Endothelial cell of umbilical vein (primary cell): ENCODE measurements around the gene TNIK. TPM values are rescaled to one million over a fixed set of nuclear protein-coding genes. Genes with fewer than 3 reads are reported as not detected.

Experiments
- BruUV-seq: library from RNA; stranded (reverse); fragments of 400-500 nt; replicated peaks from 2 replicates; lab custom pipeline; 2021; lab: Mats Ljungman, UMichigan
- CTCF ChIA-PET: fragments of 300-600, 350-600 bp; sonication (Branson Sonifier 250); formaldehyde crosslinking; loops from one replicate; lab custom pipeline; 2021; ENCODE audit warnings: antibody characterized with exemption, inconsistent platforms; lab: Charles Lee
- POLR2A ChIA-PET: fragments of 300-600, 350-600 bp; sonication (Branson Sonifier 250); formaldehyde crosslinking; loops from one replicate; lab custom pipeline; 2021; ENCODE audit warnings: antibody characterized with exemption, inconsistent platforms; lab: Charles Lee
- DNase-seq: peaks from one replicate; pipeline ENCODE4 v3.0.0-alpha.2; 2011; ENCODE audit warnings: low read depth, low spot score
- FAIRE-seq: peaks from 2 replicates; lab custom pipeline; 2011; peaks lifted over from hg19 to GRCh38; lab: Jason Lieb, UNC
- H2AFZ ChIP-seq: 2 replicates; pipeline ENCODE4 v1.6.0; 2012; ENCODE audit warnings: low read depth, low read length, control low read depth, inconsistent platforms
- H3K27ac ChIP-seq: 2 replicates; pipeline ENCODE4 v1.5.1; 2011; ENCODE audit warnings: low read depth, mild to moderate bottlenecking, control low read depth, low read length, moderate library complexity; ENCODE audit not compliant: insufficient read depth
- H3K27me3 ChIP-seq, 2 experiments: 2 replicates each; pipeline versions ENCODE4 v1.6.0 to v1.6.1; 2011; ENCODE audit warnings: low read length in 2 of 2, mixed read lengths in 1 of 2; ENCODE audit not compliant: control insufficient read depth in 2 of 2, insufficient read depth in 2 of 2
- H3K36me3 ChIP-seq, 2 experiments: 2 replicates in 1 of 2; 3 replicates in 1 of 2; pipeline ENCODE4 v1.5.1; 2011; ENCODE audit warnings: low read length in 2 of 2, mild to moderate bottlenecking in 1 of 2, moderate library complexity in 1 of 2; ENCODE audit not compliant: control insufficient read depth in 2 of 2, insufficient read depth in 2 of 2; ENCODE audit errors: extremely low read depth in 1 of 2
- H3K4me1 ChIP-seq: 3 replicates; pipeline ENCODE4 v1.5.1; 2011; ENCODE audit warnings: mild to moderate bottlenecking, low read length; ENCODE audit not compliant: control insufficient read depth, insufficient read depth; ENCODE audit errors: extremely low read depth
- H3K4me2 ChIP-seq: 2 replicates; pipeline ENCODE4 v1.6.1; 2011; ENCODE audit warnings: low read length, control low read depth, mixed read lengths; ENCODE audit not compliant: insufficient read depth
- H3K4me3 ChIP-seq, 3 experiments: fragments of 200-600 bp in 1 of 3; sonication (generic), shearing (Covaris generic) in 1 of 3; replicated peaks in 1 of 3; 2 replicates each; pipeline ENCODE4 v1.5.1; 2011 to 2016; ENCODE audit warnings: control low read depth in 3 of 3, low read length in 3 of 3, mild to moderate bottlenecking in 2 of 3, inconsistent platforms in 1 of 3, low read depth in 1 of 3, moderate library complexity in 1 of 3; ENCODE audit not compliant: insufficient read depth in 1 of 3
- H3K79me2 ChIP-seq: 2 replicates; pipeline ENCODE4 v1.6.0; 2012; ENCODE audit warnings: low read length, inconsistent platforms; ENCODE audit not compliant: control insufficient read depth, insufficient read depth
- H3K9ac ChIP-seq: replicated peaks from 2 replicates; pipeline ENCODE3; 2011; ENCODE audit warnings: low read length, control low read depth; ENCODE audit not compliant: insufficient read depth; ENCODE audit errors: extremely low read depth
- H3K9me1 ChIP-seq: replicated peaks from 3 replicates; pipeline ENCODE4 v1.6.0; 2011; ENCODE audit warnings: mild to moderate bottlenecking, low read length; ENCODE audit not compliant: control insufficient read depth, insufficient read depth; ENCODE audit errors: extremely low read depth
- H3K9me3 ChIP-seq: replicated peaks from 2 replicates; pipeline ENCODE4 v1.5.1; 2012; ENCODE audit warnings: low read length, inconsistent platforms; ENCODE audit not compliant: control insufficient read depth, insufficient read depth
- H4K20me1 ChIP-seq: replicated peaks from 2 replicates; pipeline ENCODE3; 2011; ENCODE audit warnings: mild to moderate bottlenecking, low read length; ENCODE audit not compliant: control insufficient read depth, insufficient read depth; ENCODE audit errors: extremely low read depth
- EZH2 ChIP-seq: IDR thresholded peaks from 2 replicates; pipeline ENCODE4 v1.6.1; 2012; ENCODE audit warnings: borderline replicate concordance, low read depth, mild to moderate bottlenecking, moderate library complexity, low read length, inconsistent platforms; ENCODE audit not compliant: severe bottlenecking
- FOS ChIP-seq: IDR thresholded peaks from 2 replicates; pipeline ENCODE4 v1.6.1; 2011; ENCODE audit warnings: mild to moderate bottlenecking, low read length, moderate library complexity, borderline replicate concordance; ENCODE audit not compliant: insufficient read depth
- GATA2 ChIP-seq: IDR thresholded peaks from 2 replicates; pipeline ENCODE4 v1.7.0; 2011; ENCODE audit warnings: low read depth, mild to moderate bottlenecking, moderate library complexity, mixed read lengths, low read length; ENCODE audit not compliant: insufficient read length, insufficient read depth
- JUN ChIP-seq: IDR thresholded peaks from 2 replicates; pipeline ENCODE4 v1.6.1; 2011; ENCODE audit warnings: borderline replicate concordance, low read depth; ENCODE audit not compliant: insufficient read length, insufficient read depth
- MAX ChIP-seq: IDR thresholded peaks from 2 replicates; pipeline ENCODE4 v1.6.1; 2011; ENCODE audit not compliant: insufficient read depth, insufficient read length
- MYC ChIP-seq: IDR thresholded peaks from one replicate; pipeline ENCODE4 v1.6.1; 2011; ENCODE audit warnings: mild to moderate bottlenecking, low read depth, low read length
- POLR2A ChIP-seq: IDR thresholded peaks from 2 replicates; pipeline ENCODE4 v1.6.1; 2012; ENCODE audit warnings: low read depth, mild to moderate bottlenecking, control low read depth, low read length
- POLR2AphosphoS5 ChIP-seq: IDR thresholded peaks from 2 replicates; pipeline ENCODE4 v1.6.1; 2012; ENCODE audit warnings: low read depth, mild to moderate bottlenecking, control low read depth, low read length, moderate library complexity; ENCODE audit not compliant: insufficient read depth
- dilution Hi-C: fragments of 300-500 bp; cut with MboI; formaldehyde crosslinking; loops from one replicate; pipeline ENCODE4 v1.15.0; 2019; ENCODE audit warnings: low sequenced_read_pairs; ENCODE audit not compliant: extremely low pct_ligation_motif_present
- intact Hi-C: fragments of 100-400 bp; cut with micrococcal nuclease; formaldehyde crosslinking; loops from one replicate; pipeline ENCODE4 v1.10.0; 2022
- polyA plus RNA-seq, 4 experiments: library from polyadenylated mRNA; depleted of rRNA in 3 of 4; stranded (reverse) in 3 of 4; unstranded in 1 of 4; fragments of >200 nt; gene quantifications; 2 replicates each; pipeline versions ENCODE4 v1.2.1 to v1.2.3, GENCODE V29; 2011 to 2012; ENCODE audit warnings: missing spikeins in 1 of 4
- total RNA-seq: library from RNA; stranded (reverse); gene quantifications from 2 replicates; pipeline ENCODE4 v1.2.3, GENCODE V29; 2021
- TF ChIP-seq, protein P1 (sequence below), 2 donors: IDR thresholded peaks; 1 replicate in 1 of 2; 2 replicates in 1 of 2; pipeline ENCODE4 v1.5.1; 2011; ENCODE audit warnings: low read length in 2 of 2, mild to moderate bottlenecking in 2 of 2, moderate library complexity in 2 of 2, control low read depth in 1 of 2, inconsistent platforms in 1 of 2, low read depth in 1 of 2; ENCODE audit not compliant: insufficient read depth in 1 of 2; ENCODE audit errors: extremely low read depth in 1 of 2

TNIK gene
- total and polyA plus RNA-seq, 2 donors (not counting 3 experiments of a cell fraction or from before 2014, with no cell fraction given) = 10.9 to 39.7 TPM

DNA sequence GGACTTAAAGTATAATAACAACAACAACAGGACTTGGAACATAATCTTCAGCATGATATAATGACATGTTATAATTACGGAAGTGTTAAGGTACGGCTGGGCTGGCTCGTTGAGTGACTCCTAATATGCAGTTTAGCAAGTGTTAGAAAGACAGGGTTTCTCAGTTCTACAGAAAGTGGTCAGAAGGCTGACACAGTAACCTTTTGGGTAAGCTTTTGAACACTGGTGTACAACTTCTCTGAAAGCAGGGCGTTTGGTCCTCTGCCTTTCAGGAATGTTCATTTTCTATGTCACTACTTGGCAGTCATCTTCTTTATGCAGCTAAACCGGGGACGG is 300.4 kb downstream of the TNIK start:
- FAIRE-seq (no peak), DNase-seq (no peak)
- Histone ChIP-seq H3K9me3 (no peaks in the 10 kb centered on the region), H3K27me3 (no peaks in the 10 kb centered on the region), H3K27ac (no peak overlapping the region), H3K4me2 (no peak overlapping the region), H3K4me1 (no peaks in the 10 kb centered on the region), H3K9me1 (no peaks in the 10 kb centered on the region), H3K36me3 (peaks cover 15 to 21% of the 10 kb centered on the region in 2 experiments), H2AFZ (no peak overlapping the region), H4K20me1 (no peaks in the 10 kb centered on the region), H3K4me3 (no peak overlapping the region), H3K79me2 (no peaks in the 10 kb centered on the region), H3K9ac (no peak overlapping the region)
- intact Hi-C loops (loop anchor here (5.0 kb wide), 1 partner anchor 112 kb away; no protein-coding TSS in a partner anchor), dilution Hi-C loops (no loop called here)
- ChIA-PET CTCF (no interaction called here), POLR2A (no interaction called here)
- TF ChIP-seq JUN = no peak
- TF ChIP-seq EZH2 = no peak
- TF ChIP-seq MYC = no peak
- TF ChIP-seq POLR2A = no peak
- TF ChIP-seq, protein P1, sequence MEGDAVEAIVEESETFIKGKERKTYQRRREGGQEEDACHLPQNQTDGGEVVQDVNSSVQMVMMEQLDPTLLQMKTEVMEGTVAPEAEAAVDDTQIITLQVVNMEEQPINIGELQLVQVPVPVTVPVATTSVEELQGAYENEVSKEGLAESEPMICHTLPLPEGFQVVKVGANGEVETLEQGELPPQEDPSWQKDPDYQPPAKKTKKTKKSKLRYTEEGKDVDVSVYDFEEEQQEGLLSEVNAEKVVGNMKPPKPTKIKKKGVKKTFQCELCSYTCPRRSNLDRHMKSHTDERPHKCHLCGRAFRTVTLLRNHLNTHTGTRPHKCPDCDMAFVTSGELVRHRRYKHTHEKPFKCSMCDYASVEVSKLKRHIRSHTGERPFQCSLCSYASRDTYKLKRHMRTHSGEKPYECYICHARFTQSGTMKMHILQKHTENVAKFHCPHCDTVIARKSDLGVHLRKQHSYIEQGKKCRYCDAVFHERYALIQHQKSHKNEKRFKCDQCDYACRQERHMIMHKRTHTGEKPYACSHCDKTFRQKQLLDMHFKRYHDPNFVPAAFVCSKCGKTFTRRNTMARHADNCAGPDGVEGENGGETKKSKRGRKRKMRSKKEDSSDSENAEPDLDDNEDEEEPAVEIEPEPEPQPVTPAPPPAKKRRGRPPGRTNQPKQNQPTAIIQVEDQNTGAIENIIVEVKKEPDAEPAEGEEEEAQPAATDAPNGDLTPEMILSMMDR (IDR thresholded peaks at IDR 0.05; ENCODE audit: extremely low read depth in 1 of 2, insufficient read depth in 1 of 2, low read depth in 1 of 2, low read length in 2 of 2) = no peak
- no peak for TF ChIP-seq MAX
- no peak for TF ChIP-seq POLR2AphosphoS5
- TF ChIP-seq GATA2 = no peak
- TF ChIP-seq FOS = no peak
- no TSS peak for BruUV-seq
